HepG2 (cell line): ENCODE data around the gene NFYC. TPM values are rescaled to one million over a fixed set of nuclear protein-coding genes. Genes with fewer than 3 reads are reported as not detected.
A peak's percentile ranks its signal among the peaks of the same experiment; 100 is the strongest.

Experiments used
- CREM ChIP-seq, 2 experiments: sonication (generic) in 1 of 2; formaldehyde crosslinking in 1 of 2; IDR thresholded peaks; 2 replicates each; pipeline versions ENCODE4 v1.4.0 to v1.6.1; 2016 to 2020; ENCODE audit warnings: antibody characterized with exemption in 1 of 2, mild to moderate bottlenecking in 1 of 2, missing genetic modification reagents in 1 of 2
- HDAC2 ChIP-seq: sonication (generic); formaldehyde crosslinking; IDR thresholded peaks from 2 replicates; pipeline ENCODE4 v1.4.0; 2020; ENCODE audit warnings: missing genetic modification reagents
- HIVEP1 ChIP-seq: sonication (generic); formaldehyde crosslinking; IDR thresholded peaks from 2 replicates; pipeline ENCODE4 v1.4.0; 2020; ENCODE audit warnings: mild to moderate bottlenecking, missing genetic modification reagents
- HMG20A ChIP-seq: IDR thresholded peaks from 2 replicates; pipeline ENCODE4 v1.6.1; 2016; ENCODE audit warnings: borderline replicate concordance
- HNF4A ChIP-seq: sonication (generic); formaldehyde crosslinking; IDR thresholded peaks from 2 replicates; pipeline ENCODE4 v1.4.0; 2020; ENCODE audit warnings: missing genetic modification reagents
- HNF4G ChIP-seq, 2 experiments: sonication (generic) in 1 of 2; formaldehyde crosslinking in 1 of 2; IDR thresholded peaks; 2 replicates each; pipeline versions ENCODE4 v1.4.0 to v1.6.1; 2011 to 2020; ENCODE audit warnings: borderline replicate concordance in 2 of 2, low read depth in 2 of 2, mild to moderate bottlenecking in 2 of 2, low read length in 1 of 2, missing genetic modification reagents in 1 of 2, moderate library complexity in 1 of 2
- IRF9 ChIP-seq: sonication (generic); formaldehyde crosslinking; IDR thresholded peaks from 2 replicates; pipeline ENCODE4 v1.8.0; 2022; ENCODE audit warnings: missing genetic modification reagents, mild to moderate bottlenecking, borderline replicate concordance
- MEIS2 ChIP-seq: sonication (generic); formaldehyde crosslinking; IDR thresholded peaks from 2 replicates; pipeline ENCODE4 v1.9.0; 2021; ENCODE audit warnings: mild to moderate bottlenecking, missing genetic modification reagents
- MLX ChIP-seq: IDR thresholded peaks from 2 replicates; pipeline ENCODE4 v1.6.1; 2016
- PHF21A ChIP-seq: sonication (generic); formaldehyde crosslinking; IDR thresholded peaks from 2 replicates; pipeline ENCODE4 v1.5.0; 2020; ENCODE audit warnings: mild to moderate bottlenecking, missing genetic modification reagents
- SOX5 ChIP-seq: IDR thresholded peaks from 2 replicates; pipeline ENCODE4 v1.6.1; 2016; ENCODE audit warnings: borderline replicate concordance
- TARDBP ChIP-seq: sonication (generic); formaldehyde crosslinking; IDR thresholded peaks from 2 replicates; pipeline ENCODE4 v1.8.0; 2022; ENCODE audit warnings: mild to moderate bottlenecking, missing genetic modification reagents
- TBP ChIP-seq: sonication (generic); formaldehyde crosslinking; IDR thresholded peaks from 2 replicates; pipeline ENCODE4 v1.5.0; 2020; ENCODE audit warnings: missing genetic modification reagents
- TOPORS ChIP-seq: sonication (generic); formaldehyde crosslinking; IDR thresholded peaks from 2 replicates; pipeline ENCODE4 v1.8.0; 2023; ENCODE audit warnings: mild to moderate bottlenecking, missing genetic modification reagents
- ZBTB20 ChIP-seq: sonication (generic); formaldehyde crosslinking; IDR thresholded peaks from 2 replicates; pipeline ENCODE4 v1.8.1; 2023; ENCODE audit warnings: missing genetic modification reagents, low read depth, mild to moderate bottlenecking, borderline replicate concordance
- ZC3H4 ChIP-seq: sonication (generic); formaldehyde crosslinking; IDR thresholded peaks from 2 replicates; pipeline ENCODE4 v1.4.0; 2020; ENCODE audit warnings: missing genetic modification reagents, borderline replicate concordance
- ZMYM2 ChIP-seq: sonication (generic); formaldehyde crosslinking; IDR thresholded peaks from 2 replicates; pipeline ENCODE4 v1.8.0; 2022; ENCODE audit warnings: mild to moderate bottlenecking, missing genetic modification reagents
- ZMYM3 ChIP-seq: sonication (generic); formaldehyde crosslinking; IDR thresholded peaks from 2 replicates; pipeline ENCODE4 v1.5.1; 2020; ENCODE audit warnings: mild to moderate bottlenecking, missing genetic modification reagents
- polyA plus RNA-seq, 8 experiments: library from polyadenylated mRNA; depleted of rRNA in 3 of 8; stranded (reverse) in 7 of 8; unstranded in 1 of 8; fragments of >200 nt; fragmentation: Illumina TruSeq in 4 of 8; extraction: Trizol in 4 of 8; gene quantifications; 2 replicates each; pipeline versions ENCODE4 v1.2.1 to v1.2.3, GENCODE V29; 2011 to 2016; ENCODE audit warnings: low read depth in 4 of 8, missing spikeins in 1 of 8, mixed read lengths in 1 of 8; ENCODE audit not compliant: insufficient read depth in 1 of 8
- total RNA-seq, 5 experiments: library from RNA; depleted of rRNA; stranded (reverse); fragments of >200 nt; fragmentation: Illumina TruSeq; extraction: Trizol; gene quantifications; 2 replicates each; pipeline ENCODE4 v1.2.3, GENCODE V29; 2016; ENCODE audit warnings: low read depth in 1 of 5
- TF ChIP-seq, protein P1 (sequence below): sonication (generic); formaldehyde crosslinking; IDR thresholded peaks from 2 replicates; pipeline ENCODE4 v1.5.1; 2020; ENCODE audit warnings: mild to moderate bottlenecking, moderate library complexity, missing genetic modification reagents
- TF ChIP-seq, protein P2 (sequence below): sonication (generic); formaldehyde crosslinking; IDR thresholded peaks from 2 replicates; pipeline ENCODE4 v1.4.0; 2020; ENCODE audit warnings: mild to moderate bottlenecking, missing genetic modification reagents
- TF ChIP-seq, protein P3 (sequence below): IDR thresholded peaks from 2 replicates; pipeline ENCODE4 v1.6.1; 2016

Gene NFYC
- total and polyA plus RNA-seq, 2 of the 13 experiments (the other 11 are each of a cell fraction or from before 2014, with no cell fraction given), result 33.9 to 73.7 TPM

DNA sequence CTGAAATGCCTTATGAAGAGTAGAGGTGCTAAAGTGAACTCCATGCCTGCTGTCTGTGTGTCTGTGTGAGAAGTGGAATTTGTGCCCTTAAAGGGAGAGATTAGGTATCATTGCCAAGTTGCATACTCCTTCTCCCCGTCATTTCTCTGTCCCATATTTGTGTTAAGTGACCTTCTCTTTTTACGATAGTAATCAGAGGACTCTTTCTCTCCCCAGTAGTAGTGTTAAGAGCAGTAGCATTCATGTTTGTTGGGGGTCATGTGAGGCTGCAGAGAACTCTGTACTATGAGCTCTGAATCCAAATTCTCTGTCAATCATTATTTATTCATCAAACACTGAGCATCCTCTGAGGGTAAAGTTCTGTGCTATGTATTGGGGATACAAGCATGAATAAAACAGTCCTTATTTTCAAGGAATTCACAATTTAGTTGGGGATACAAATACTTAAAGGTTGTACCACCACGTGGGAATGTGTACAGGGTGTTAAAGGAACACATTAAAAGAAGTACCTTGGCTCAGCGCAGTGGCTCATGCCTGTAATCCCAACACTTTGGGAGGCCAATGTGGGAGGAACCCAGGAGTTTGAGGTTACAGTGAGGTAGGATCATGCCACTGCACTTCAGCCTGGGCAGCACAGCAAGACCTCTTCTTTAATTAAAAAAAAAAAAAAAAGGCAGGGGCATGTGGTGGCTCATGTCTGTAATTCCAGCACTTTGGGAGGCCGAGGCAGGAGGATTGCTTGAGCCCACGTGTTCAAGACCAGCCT is 67.3 kb downstream of the NFYC start (continued):
- TF ChIP-seq, protein P1, sequence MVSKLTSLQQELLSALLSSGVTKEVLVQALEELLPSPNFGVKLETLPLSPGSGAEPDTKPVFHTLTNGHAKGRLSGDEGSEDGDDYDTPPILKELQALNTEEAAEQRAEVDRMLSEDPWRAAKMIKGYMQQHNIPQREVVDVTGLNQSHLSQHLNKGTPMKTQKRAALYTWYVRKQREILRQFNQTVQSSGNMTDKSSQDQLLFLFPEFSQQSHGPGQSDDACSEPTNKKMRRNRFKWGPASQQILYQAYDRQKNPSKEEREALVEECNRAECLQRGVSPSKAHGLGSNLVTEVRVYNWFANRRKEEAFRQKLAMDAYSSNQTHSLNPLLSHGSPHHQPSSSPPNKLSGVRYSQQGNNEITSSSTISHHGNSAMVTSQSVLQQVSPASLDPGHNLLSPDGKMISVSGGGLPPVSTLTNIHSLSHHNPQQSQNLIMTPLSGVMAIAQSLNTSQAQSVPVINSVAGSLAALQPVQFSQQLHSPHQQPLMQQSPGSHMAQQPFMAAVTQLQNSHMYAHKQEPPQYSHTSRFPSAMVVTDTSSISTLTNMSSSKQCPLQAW (CRISPR knock-in tag), result 0 out of 2 replicates have a peak, but pooled peaks have one; percentile 63
- TF ChIP-seq TOPORS (CRISPR knock-in tag) (0 out of 2 replicates have a peak, but pooled peaks have one; percentile 41), IRF9 (CRISPR knock-in tag) (0 out of 2 replicates have a peak, but pooled peaks have one; percentile 37), CREM (IDR thresholded peaks at IDR 0.05) (peak; percentile 71), CREM (CRISPR knock-in tag; IDR thresholded peaks at IDR 0.05) (no peak), ZC3H4 (CRISPR knock-in tag) (no peak), HDAC2 (CRISPR knock-in tag) (peak; percentile 76; the same call in 1 of the 2 replicates), SOX5 (CRISPR knock-in tag) (peak; percentile 68; the same call in 1 of the 2 replicates), PHF21A (CRISPR knock-in tag) (peak; percentile 87), MEIS2 (CRISPR knock-in tag) (0 out of 2 replicates have a peak, but pooled peaks have one; percentile 37), ZMYM3 (CRISPR knock-in tag) (peak; percentile 80), TARDBP (peak; percentile 76; the same call in 1 of the 2 replicates), ZMYM2 (CRISPR knock-in tag) (peak; percentile 23; the same call in 1 of the 2 replicates), MLX (CRISPR knock-in tag) (peak; percentile 49; the same call in 1 of the 2 replicates), TBP (CRISPR knock-in tag) (no peak), HIVEP1 (CRISPR knock-in tag) (no peak), HNF4G (IDR thresholded peaks at IDR 0.05; ENCODE audit: borderline replicate concordance, low read depth, low read length) (peak; percentile 90), HNF4G (CRISPR knock-in tag; IDR thresholded peaks at IDR 0.05; ENCODE audit: borderline replicate concordance, low read depth) (peak; percentile 72; the same call in 1 of the 2 replicates), HMG20A (CRISPR knock-in tag) (peak; percentile 56; the same call in 1 of the 2 replicates), HNF4A (CRISPR knock-in tag) (peak; percentile 97), ZBTB20 (CRISPR knock-in tag) (0 out of 2 replicates have a peak, but pooled peaks have one; percentile 30)
- TF ChIP-seq, protein P2, sequence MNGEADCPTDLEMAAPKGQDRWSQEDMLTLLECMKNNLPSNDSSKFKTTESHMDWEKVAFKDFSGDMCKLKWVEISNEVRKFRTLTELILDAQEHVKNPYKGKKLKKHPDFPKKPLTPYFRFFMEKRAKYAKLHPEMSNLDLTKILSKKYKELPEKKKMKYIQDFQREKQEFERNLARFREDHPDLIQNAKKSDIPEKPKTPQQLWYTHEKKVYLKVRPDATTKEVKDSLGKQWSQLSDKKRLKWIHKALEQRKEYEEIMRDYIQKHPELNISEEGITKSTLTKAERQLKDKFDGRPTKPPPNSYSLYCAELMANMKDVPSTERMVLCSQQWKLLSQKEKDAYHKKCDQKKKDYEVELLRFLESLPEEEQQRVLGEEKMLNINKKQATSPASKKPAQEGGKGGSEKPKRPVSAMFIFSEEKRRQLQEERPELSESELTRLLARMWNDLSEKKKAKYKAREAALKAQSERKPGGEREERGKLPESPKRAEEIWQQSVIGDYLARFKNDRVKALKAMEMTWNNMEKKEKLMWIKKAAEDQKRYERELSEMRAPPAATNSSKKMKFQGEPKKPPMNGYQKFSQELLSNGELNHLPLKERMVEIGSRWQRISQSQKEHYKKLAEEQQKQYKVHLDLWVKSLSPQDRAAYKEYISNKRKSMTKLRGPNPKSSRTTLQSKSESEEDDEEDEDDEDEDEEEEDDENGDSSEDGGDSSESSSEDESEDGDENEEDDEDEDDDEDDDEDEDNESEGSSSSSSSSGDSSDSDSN (CRISPR knock-in tag), result no peak
- TF ChIP-seq, protein P3, sequence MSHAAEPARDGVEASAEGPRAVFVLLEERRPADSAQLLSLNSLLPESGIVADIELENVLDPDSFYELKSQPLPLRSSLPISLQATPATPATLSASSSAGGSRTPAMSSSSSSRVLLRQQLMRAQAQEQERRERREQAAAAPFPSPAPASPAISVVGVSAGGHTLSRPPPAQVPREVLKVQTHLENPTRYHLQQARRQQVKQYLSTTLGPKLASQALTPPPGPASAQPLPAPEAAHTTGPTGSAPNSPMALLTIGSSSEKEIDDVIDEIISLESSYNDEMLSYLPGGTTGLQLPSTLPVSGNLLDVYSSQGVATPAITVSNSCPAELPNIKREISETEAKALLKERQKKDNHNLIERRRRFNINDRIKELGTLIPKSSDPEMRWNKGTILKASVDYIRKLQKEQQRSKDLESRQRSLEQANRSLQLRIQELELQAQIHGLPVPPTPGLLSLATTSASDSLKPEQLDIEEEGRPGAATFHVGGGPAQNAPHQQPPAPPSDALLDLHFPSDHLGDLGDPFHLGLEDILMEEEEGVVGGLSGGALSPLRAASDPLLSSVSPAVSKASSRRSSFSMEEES (CRISPR knock-in tag), result peak; percentile 91
